Thyroid gland (tissue), 4 donors: ENCODE measurements around the gene ASB15. TPM values are rescaled to one million over a fixed set of nuclear protein-coding genes. Genes with fewer than 3 reads are reported as not detected.

Source experiments
- DNase-seq, 2 donors: peaks; one replicate each; pipeline ENCODE4 v3.0.0-alpha.2; 2019
- H3K27ac ChIP-seq, 3 donors: fragments of 200-600 bp; sonication (generic); 1 replicate in 2 of 3; 2 replicates in 1 of 3; pipeline ENCODE4 v1.5.1; 2016 to 2019; ENCODE audit warnings: mild to moderate bottlenecking in 1 of 3, moderate library complexity in 1 of 3
- H3K27me3 ChIP-seq: fragments of 200-600 bp; sonication (generic); one replicate; pipeline ENCODE4 v1.5.1; 2019
- H3K36me3 ChIP-seq, 2 donors: fragments of 200-600 bp; sonication (generic); one replicate each; pipeline ENCODE4 v1.5.1; 2016 to 2019
- H3K4me1 ChIP-seq, 2 donors: fragments of 200-600 bp; sonication (generic); one replicate each; pipeline ENCODE4 v1.5.1; 2017 to 2019
- H3K4me3 ChIP-seq, 3 donors: fragments of 200-600 bp; sonication (generic); replicated peaks in 1 of 3; 1 replicate in 2 of 3; 2 replicates in 1 of 3; pipeline ENCODE4 v1.5.1; 2016; ENCODE audit warnings: mild to moderate bottlenecking in 1 of 3
- H3K9me3 ChIP-seq: fragments of 200-600 bp; sonication (generic); one replicate; pipeline ENCODE4 v1.5.1; 2017
- POLR2A ChIP-seq, 2 donors: fragments of 450-650 bp; IDR thresholded peaks; one replicate each; pipeline ENCODE4 v1.6.1; 2017; ENCODE audit warnings: antibody characterized with exemption in 2 of 2, mild to moderate bottlenecking in 2 of 2, moderate library complexity in 1 of 2
- WGBS, 2 donors: methylation state at CpG; one replicate each; pipeline ENCODE4 v1.1.5; 2017; 5-methylcytosine and 5-hydroxymethylcytosine counted together
- intact Hi-C: fragments of 100-400 bp; cut with DNase I; formaldehyde crosslinking; loops from one replicate; pipeline ENCODE4 v1.15.1; 2023
- total RNA-seq, 4 donors: library from RNA; depleted of rRNA; stranded (reverse); fragments of >200 nt; gene quantifications; one replicate each; pipeline ENCODE4 v1.2.3, GENCODE V29; 2016
- TF ChIP-seq, protein P1 (sequence below), 6 experiments: fragments of 200-600 bp in 3 of 6; fragments of 450-650 bp in 3 of 6; sonication (generic) in 3 of 6; IDR thresholded peaks; one replicate each; pipeline ENCODE4 v1.5.1; 2016 to 2019; ENCODE audit warnings: antibody characterized with exemption in 6 of 6, mild to moderate bottlenecking in 2 of 6, inconsistent platforms in 1 of 6, moderate library complexity in 1 of 6

The ASB15 gene
- total RNA-seq, 4 donors from 2014 or later: not detected

DNA sequence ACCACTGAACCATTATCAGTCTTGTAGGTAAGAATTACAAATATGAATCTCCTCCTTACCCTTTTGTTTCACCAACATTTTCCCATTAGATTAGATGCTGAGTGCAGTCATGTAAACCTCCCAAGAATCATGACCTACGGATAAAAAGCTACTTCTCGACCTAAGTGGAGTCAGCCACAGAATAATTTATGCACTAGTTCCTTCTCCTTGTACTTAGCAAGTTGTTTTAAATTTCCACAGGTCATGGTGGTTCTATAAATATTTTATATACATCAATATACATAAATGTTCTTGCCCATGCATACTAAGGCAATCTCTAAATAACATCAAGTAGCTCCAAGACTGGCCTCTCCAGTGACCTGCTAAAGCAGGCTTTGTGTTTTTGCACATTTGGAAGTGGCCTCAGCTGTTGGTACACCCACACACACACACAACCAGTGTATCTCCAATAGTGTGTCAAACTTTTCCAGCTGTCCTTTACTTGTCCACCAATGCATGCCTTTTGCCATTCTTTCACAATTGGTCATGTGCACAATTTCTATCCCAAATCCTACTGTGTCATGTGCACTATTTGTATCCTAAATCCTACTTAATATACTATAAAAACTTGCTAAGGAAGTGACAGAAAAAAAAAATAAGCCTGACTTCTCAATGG is 75.6 kb downstream of the ASB15 start:
- WGBS, 2 donors: 95 to 99% methylated on average over 2 of the region's 2 CpGs
- intact Hi-C loops: no loop called here
- H3K27me3 ChIP-seq: no peaks in the 10 kb centered on the region
- no peak for DNase-seq
- no peak overlapping the region for H3K4me3 ChIP-seq
- H3K27ac ChIP-seq: no peak overlapping the region
- no peak for TF ChIP-seq POLR2A (IDR thresholded peaks at IDR 0.05)
- TF ChIP-seq, protein P1, sequence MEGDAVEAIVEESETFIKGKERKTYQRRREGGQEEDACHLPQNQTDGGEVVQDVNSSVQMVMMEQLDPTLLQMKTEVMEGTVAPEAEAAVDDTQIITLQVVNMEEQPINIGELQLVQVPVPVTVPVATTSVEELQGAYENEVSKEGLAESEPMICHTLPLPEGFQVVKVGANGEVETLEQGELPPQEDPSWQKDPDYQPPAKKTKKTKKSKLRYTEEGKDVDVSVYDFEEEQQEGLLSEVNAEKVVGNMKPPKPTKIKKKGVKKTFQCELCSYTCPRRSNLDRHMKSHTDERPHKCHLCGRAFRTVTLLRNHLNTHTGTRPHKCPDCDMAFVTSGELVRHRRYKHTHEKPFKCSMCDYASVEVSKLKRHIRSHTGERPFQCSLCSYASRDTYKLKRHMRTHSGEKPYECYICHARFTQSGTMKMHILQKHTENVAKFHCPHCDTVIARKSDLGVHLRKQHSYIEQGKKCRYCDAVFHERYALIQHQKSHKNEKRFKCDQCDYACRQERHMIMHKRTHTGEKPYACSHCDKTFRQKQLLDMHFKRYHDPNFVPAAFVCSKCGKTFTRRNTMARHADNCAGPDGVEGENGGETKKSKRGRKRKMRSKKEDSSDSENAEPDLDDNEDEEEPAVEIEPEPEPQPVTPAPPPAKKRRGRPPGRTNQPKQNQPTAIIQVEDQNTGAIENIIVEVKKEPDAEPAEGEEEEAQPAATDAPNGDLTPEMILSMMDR (IDR thresholded peaks at IDR 0.05): no peak
- H3K9me3 ChIP-seq: no peaks in the 10 kb centered on the region
- H3K36me3 ChIP-seq: no peaks in the 10 kb centered on the region
- peaks cover 26 to 29% of the 10 kb centered on the region in 2 donors for H3K4me1 ChIP-seq

DNA sequence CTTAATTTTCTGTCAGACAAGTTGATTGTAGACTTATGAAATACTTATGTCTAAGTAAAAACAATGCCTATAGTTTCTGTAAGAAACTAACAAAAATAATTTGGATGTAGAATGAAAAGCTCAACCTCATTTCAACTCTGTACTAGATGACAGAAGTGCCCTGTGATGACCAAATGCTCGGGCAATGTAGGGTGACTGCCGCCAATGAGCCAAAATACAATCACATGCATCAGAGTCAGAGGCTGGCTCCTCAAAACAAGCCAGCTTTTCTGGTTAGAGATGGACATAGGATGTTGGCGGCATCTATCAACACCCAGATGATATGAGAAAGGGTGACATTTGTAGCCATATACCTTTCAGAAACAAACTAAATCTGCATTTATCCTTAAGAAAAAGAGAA is 78.0 kb downstream of the ASB15 start:
- WGBS, 2 donors: 95 to 99% methylated on average over 3 of the region's 3 CpGs
- Histone ChIP-seq H3K4me3 (no peak overlapping the region), H3K4me1 (peaks cover 17 to 18% of the 10 kb centered on the region in 2 donors), H3K27me3 (no peaks in the 10 kb centered on the region), H3K27ac (peak overlapping the region in 1 of 3 donors; percentile 68), H3K36me3 (peaks cover 0 to 3% of the 10 kb centered on the region in 2 donors), H3K9me3 (no peaks in the 10 kb centered on the region)
- intact Hi-C loops: loop anchor here (5.0 kb wide), 1 partner anchor 188 kb away; no protein-coding TSS in a partner anchor
- no peak for DNase-seq
- TF ChIP-seq POLR2A (IDR thresholded peaks at IDR 0.05): no peak
- TF ChIP-seq, protein P1 (IDR thresholded peaks at IDR 0.05): no peak

DNA sequence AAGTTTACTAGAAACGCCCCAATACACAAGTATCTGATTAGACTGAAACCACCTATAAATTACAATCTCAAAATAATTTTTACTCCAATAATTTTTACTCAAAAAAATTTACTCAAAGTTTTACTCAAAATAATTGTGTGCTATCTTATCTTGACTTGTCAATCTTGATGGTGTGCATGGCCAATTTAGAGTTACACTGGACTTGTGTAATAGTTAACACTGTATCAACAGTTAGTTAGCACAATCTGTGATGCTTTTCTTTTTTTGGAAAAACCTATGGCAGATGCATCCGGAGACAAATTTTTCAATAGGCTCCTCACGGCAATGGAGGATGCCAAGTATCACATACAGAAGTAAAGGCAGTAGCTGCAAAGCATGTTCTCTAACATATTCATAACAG is 79.0 kb downstream of the ASB15 start:
- 93 to 95% methylated on average over 3 of the region's 3 CpGs for WGBS, 2 donors
- intact Hi-C loops: loop anchor here (5.0 kb wide), 1 partner anchor 187 kb away; no protein-coding TSS in a partner anchor
- peak overlapping the region; percentile 64 to 72 (median 68) for H3K27ac ChIP-seq
- no peaks in the 10 kb centered on the region for H3K9me3 ChIP-seq
- no peak for TF ChIP-seq POLR2A (IDR thresholded peaks at IDR 0.05)
- TF ChIP-seq, protein P1 (IDR thresholded peaks at IDR 0.05): no peak
- H3K27me3 ChIP-seq: no peaks in the 10 kb centered on the region
- peaks cover 0 to 3% of the 10 kb centered on the region in 2 donors for H3K36me3 ChIP-seq
- H3K4me1 ChIP-seq: peaks cover 13 to 16% of the 10 kb centered on the region in 2 donors
- no peak for DNase-seq
- no peak overlapping the region for H3K4me3 ChIP-seq

DNA sequence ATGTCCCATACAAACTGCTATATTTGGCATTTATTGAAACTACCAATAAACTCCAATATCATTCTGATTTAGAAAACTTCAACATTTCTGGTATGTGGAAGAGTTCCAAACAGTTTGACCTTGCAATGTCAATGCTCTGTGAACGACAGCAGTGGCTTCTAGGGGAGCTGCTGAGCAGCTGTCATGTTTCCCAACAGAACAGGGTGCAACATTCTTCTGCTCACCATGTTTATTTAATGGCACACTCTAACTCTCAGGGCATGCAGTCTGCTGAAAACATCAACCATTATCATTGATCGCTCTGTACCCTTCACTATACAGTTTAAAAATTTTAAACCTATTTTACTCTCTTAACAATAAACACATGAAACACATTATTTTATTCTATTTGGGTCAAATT is 79.9 kb downstream of the ASB15 start:
- H3K9me3 ChIP-seq: no peaks in the 10 kb centered on the region
- TF ChIP-seq, protein P1 (IDR thresholded peaks at IDR 0.05): no peak
- no peak for TF ChIP-seq POLR2A (IDR thresholded peaks at IDR 0.05)
- peaks cover 13 to 16% of the 10 kb centered on the region in 2 donors for H3K4me1 ChIP-seq
- 31 to 34% methylated on average over 2 of the region's 2 CpGs for WGBS, 2 donors
- peak overlapping the region; percentile 64 to 75 (median 73) for H3K27ac ChIP-seq
- peak; percentile 62 for DNase-seq
- intact Hi-C loops: loop anchor here (5.0 kb wide), 1 partner anchor 186 kb away; no protein-coding TSS in a partner anchor
- no peaks in the 10 kb centered on the region for H3K27me3 ChIP-seq
- peaks cover 0 to 3% of the 10 kb centered on the region in 2 donors for H3K36me3 ChIP-seq
- H3K4me3 ChIP-seq: no peak overlapping the region

DNA sequence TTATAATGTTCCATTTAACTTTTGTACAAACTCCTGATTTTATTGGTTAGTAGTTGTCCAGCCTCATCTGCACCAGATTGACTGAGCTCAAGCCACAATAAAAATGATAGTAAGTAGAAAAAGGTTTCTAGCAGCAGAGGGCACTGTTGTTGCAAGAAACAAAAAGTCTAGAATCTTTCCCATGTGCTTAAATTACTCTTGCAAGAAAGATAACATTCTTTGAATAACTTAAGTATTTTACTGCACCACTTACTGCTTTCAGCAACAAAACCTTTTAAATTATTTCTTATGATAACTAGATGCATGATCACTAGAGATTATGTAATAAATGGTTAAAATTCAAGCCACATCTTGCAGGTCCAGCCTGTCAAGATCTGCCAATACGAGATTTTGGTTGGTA is 81.1 kb downstream of the ASB15 start:
- Histone ChIP-seq H3K4me3 (no peak overlapping the region), H3K9me3 (no peaks in the 10 kb centered on the region), H3K27me3 (no peaks in the 10 kb centered on the region), H3K27ac (peak overlapping the region; percentile 64 to 75 (median 73)), H3K4me1 (peaks cover 13 to 16% of the 10 kb centered on the region in 2 donors), H3K36me3 (peaks cover 0 to 3% of the 10 kb centered on the region in 2 donors)
- intact Hi-C loops: loop anchor here (5.0 kb wide), 1 partner anchor 185 kb away; no protein-coding TSS in a partner anchor
- 89 to 96% methylated on average over 1 of the region's 1 CpG for WGBS, 2 donors
- TF ChIP-seq, protein P1 (IDR thresholded peaks at IDR 0.05): peak in 5 of 6 experiments; percentile 13 to 74 (median 55)
- TF ChIP-seq POLR2A (IDR thresholded peaks at IDR 0.05): no peak
- peak in 1 of 2 donors; percentile 9 for DNase-seq
